CD4-positive, alpha-beta T cell treated with Interleukin-4 for 4 hours (primary cell): Measurements from ENCODE around the gene NDST3.

Source experiments
- DNase-seq: peaks from one replicate; pipeline ENCODE4 v3.0.0-alpha.2; 2020

NDST3 gene

GRCh38 chr4:118034053-118034785 is at the start of gene NDST3:
Gene NDST3 (plus strand): TSS chr4:118034486. CDS start chr4:118053911, 19,425 bp downstream.
- DNase-seq, result no peak

- DNase-seq, result no peak
These were observed 48.0 kb upstream of the NDST3 start for GRCh38 chr4:117986321-117986720.

GRCh38 chr4:117987464-117987863 is 46.8 kb upstream of the NDST3 start:
- no peak for DNase-seq

GRCh38 chr4:117996891-117997290 is 37.4 kb upstream of the NDST3 start:
- DNase-seq, result no peak

GRCh38 chr4:118004088-118004487 is 30.2 kb upstream of the NDST3 start:
- DNase-seq, result no peak

- no peak for DNase-seq
These were observed 28.4 kb upstream of the NDST3 start for GRCh38 chr4:118005883-118006282.

GRCh38 chr4:118012142-118012541 is 22.1 kb upstream of the NDST3 start:
- DNase-seq, result no peak

GRCh38 chr4:118014831-118015230 is 19.5 kb upstream of the NDST3 start:
- no peak for DNase-seq

- DNase-seq, result no peak
These were observed 15.7 kb upstream of the NDST3 start for GRCh38 chr4:118018381-118019145.

- no peak for DNase-seq
These were observed 7.5 kb upstream of the NDST3 start for GRCh38 chr4:118026806-118027205.

GRCh38 chr4:118029224-118029623 is 5.1 kb upstream of the NDST3 start:
- no peak for DNase-seq

- no peak for DNase-seq
These were observed 1.6 kb upstream of the NDST3 start for GRCh38 chr4:118032691-118033090.

- no peak for DNase-seq
These were observed 886 bp upstream of the NDST3 start for GRCh38 chr4:118033148-118034052.

GRCh38 chr4:118035309-118035708 is 1.0 kb downstream of the NDST3 start:
- no peak for DNase-seq

- no peak for DNase-seq
These were observed 2.0 kb downstream of the NDST3 start for GRCh38 chr4:118036336-118036735.

- no peak for DNase-seq
These were observed 3.7 kb downstream of the NDST3 start for GRCh38 chr4:118037955-118038354.

GRCh38 chr4:118046323-118046722 is 12.0 kb downstream of the NDST3 start:
- DNase-seq, result no peak

- no peak for DNase-seq
These were observed 12.8 kb downstream of the NDST3 start for GRCh38 chr4:118047043-118047442.

- no peak for DNase-seq
These were observed 24.7 kb downstream of the NDST3 start for GRCh38 chr4:118058955-118059354.

GRCh38 chr4:118059397-118059796 is 25.1 kb downstream of the NDST3 start:
- no peak for DNase-seq

GRCh38 chr4:118076958-118077766 is 42.9 kb downstream of the NDST3 start:
- no peak for DNase-seq

GRCh38 chr4:118077767-118078105 is 43.5 kb downstream of the NDST3 start:
- no peak for DNase-seq

GRCh38 chr4:118081434-118081833 is 47.1 kb downstream of the NDST3 start:
- no peak for DNase-seq
